Measurements from ENCODE around the gene PRKCB.

GRCh38 chr16:24124291-24124690, 288.5 kb downstream of the PRKCB start:
- TF ChIP-seq REST (IDR thresholded peaks at IDR 0.05; ENCODE audit: insufficient read depth in 1 of 2, low read depth in 2 of 2, low read length in 2 of 2) (no peak), POLR2AphosphoS5 (IDR thresholded peaks at IDR 0.05; ENCODE audit: low read depth, low read length) (no peak), SIN3A (IDR thresholded peaks at IDR 0.05; ENCODE audit: borderline replicate concordance, insufficient read depth, low read length) (no peak)

Measured in PFSK-1 (cell line).